HG03039 (cell line): Measurements from ENCODE around the gene GLIPR1L1.
"Not testable (repeated sequence)": the region's sequence is repeated elsewhere in the genome, so short reads cannot be mapped to it uniquely, and the experiment has no call there.

Source experiments
- ATAC-seq: cut with Tn5 transposase; IDR thresholded peaks from one replicate; pipeline ENCODE4 v1.9.1; 2021; ENCODE audit warnings: mild to moderate bottlenecking, moderate library complexity; ENCODE audit not compliant: unreplicated experiment

Gene GLIPR1L1

GRCh38 chr12:75334384-75335030 lies at the start of gene GLIPR1L1:
GLIPR1L1 (plus strand) TSS chr12:75334670; CDS start chr12:75334729, 59 bp downstream.
- peak; percentile 63 for ATAC-seq

GRCh38 chr12:75288860-75289259 lies 45.6 kb upstream of the GLIPR1L1 start:
- ATAC-seq, result no peak

- no peak for ATAC-seq
These were observed 44.7 kb upstream of the GLIPR1L1 start for GRCh38 chr12:75289753-75290152.

GRCh38 chr12:75291014-75291413 lies 43.5 kb upstream of the GLIPR1L1 start:
- no peak for ATAC-seq

GRCh38 chr12:75294336-75294735 lies 40.1 kb upstream of the GLIPR1L1 start:
- no peak for ATAC-seq

- ATAC-seq, result no peak
These were observed 39.7 kb upstream of the GLIPR1L1 start for GRCh38 chr12:75294797-75295196.

GRCh38 chr12:75302225-75302624 lies 32.2 kb upstream of the GLIPR1L1 start:
- ATAC-seq, result no peak

- ATAC-seq, result no peak
These were observed 31.7 kb upstream of the GLIPR1L1 start for GRCh38 chr12:75302781-75303180.

- ATAC-seq, result no peak
These were observed 28.8 kb upstream of the GLIPR1L1 start for GRCh38 chr12:75305412-75306332.

- no peak for ATAC-seq
These were observed 26.2 kb upstream of the GLIPR1L1 start for GRCh38 chr12:75308279-75308678.

GRCh38 chr12:75311369-75311768 lies 23.1 kb upstream of the GLIPR1L1 start:
- ATAC-seq, result no peak

- no peak for ATAC-seq
These were observed 19.0 kb upstream of the GLIPR1L1 start for GRCh38 chr12:75315518-75315917.

- no peak for ATAC-seq
These were observed 16.7 kb upstream of the GLIPR1L1 start for GRCh38 chr12:75317784-75318183.

GRCh38 chr12:75322464-75322863 lies 12.0 kb upstream of the GLIPR1L1 start:
- no peak for ATAC-seq

- no peak for ATAC-seq
These were observed 10.8 kb upstream of the GLIPR1L1 start for GRCh38 chr12:75323663-75324062.

GRCh38 chr12:75327642-75328041 lies 6.8 kb upstream of the GLIPR1L1 start:
- no peak for ATAC-seq

- ATAC-seq, result peak; percentile 85
These were observed 4.3 kb upstream of the GLIPR1L1 start, which contains the start of gene CAPS2 for GRCh38 chr12:75329918-75330826. CAPS2 (minus strand) TSS chr12:75330324; CDS start chr12:75326498, 3,826 bp downstream.

GRCh38 chr12:75337905-75338304 lies 3.4 kb downstream of the GLIPR1L1 start:
- no peak for ATAC-seq

- no peak for ATAC-seq
These were observed 7.4 kb downstream of the GLIPR1L1 start for GRCh38 chr12:75341873-75342272.

- no peak for ATAC-seq
These were observed 11.1 kb downstream of the GLIPR1L1 start for GRCh38 chr12:75345531-75345930.

GRCh38 chr12:75346215-75346614 lies 11.7 kb downstream of the GLIPR1L1 start:
- ATAC-seq, result not testable (repeated sequence)
